Peyer's patch (tissue), 4 donors: ENCODE measurements around the gene DNM3. TPM values are rescaled to one million over a fixed set of nuclear protein-coding genes. Genes with fewer than 3 reads are reported as not detected.

ENCODE experiments used
- DNase-seq, 3 donors: peaks; one replicate each; pipeline ENCODE4 v3.0.0-alpha.2; 2017 to 2019
- H3K27ac ChIP-seq, 4 donors: fragments of 200-600 bp; sonication (generic); one replicate each; pipeline ENCODE4 v1.5.1; 2016 to 2019
- H3K27me3 ChIP-seq, 2 donors: fragments of 200-600 bp; sonication (generic); one replicate each; pipeline ENCODE4 v1.5.1; 2019
- H3K36me3 ChIP-seq, 3 donors: fragments of 200-600 bp; sonication (generic); one replicate each; pipeline ENCODE4 v1.5.1; 2016 to 2019
- H3K4me1 ChIP-seq, 4 donors: fragments of 200-600 bp; sonication (generic); one replicate each; pipeline ENCODE4 v1.5.1; 2016 to 2019
- H3K4me3 ChIP-seq, 4 donors: fragments of 200-600 bp; sonication (generic); 1 replicate in 3 of 4; 2 replicates in 1 of 4; pipeline ENCODE4 v1.5.1; 2016 to 2019; ENCODE audit warnings: mild to moderate bottlenecking in 1 of 4
- H3K9me3 ChIP-seq, 4 donors: fragments of 200-600 bp; sonication (generic); one replicate each; pipeline ENCODE4 v1.5.1; 2016 to 2019; ENCODE audit warnings: mild to moderate bottlenecking in 1 of 4
- POLR2A ChIP-seq, 2 donors: fragments of 450-650 bp; IDR thresholded peaks; one replicate each; pipeline ENCODE4 v1.5.1; 2017; ENCODE audit warnings: antibody characterized with exemption in 2 of 2, mild to moderate bottlenecking in 2 of 2, moderate library complexity in 2 of 2
- total RNA-seq, 4 donors: library from RNA; depleted of rRNA; stranded (reverse); fragments of >200 nt; gene quantifications; one replicate each; pipeline ENCODE4 v1.1.0, GENCODE V29; 2016
- TF ChIP-seq, protein P1 (sequence below), 6 experiments: fragments of 450-650 bp in 4 of 6; fragments of 200-600 bp in 2 of 6; sonication (generic) in 1 of 6; IDR thresholded peaks; one replicate each; pipeline ENCODE4 v1.5.1; 2017 to 2019; ENCODE audit warnings: antibody characterized with exemption in 6 of 6, mild to moderate bottlenecking in 3 of 6, moderate library complexity in 1 of 6

The DNM3 gene
- total RNA-seq, 4 donors from 2014 or later = 1.4 to 11.6 (median 2.0) TPM

DNA sequence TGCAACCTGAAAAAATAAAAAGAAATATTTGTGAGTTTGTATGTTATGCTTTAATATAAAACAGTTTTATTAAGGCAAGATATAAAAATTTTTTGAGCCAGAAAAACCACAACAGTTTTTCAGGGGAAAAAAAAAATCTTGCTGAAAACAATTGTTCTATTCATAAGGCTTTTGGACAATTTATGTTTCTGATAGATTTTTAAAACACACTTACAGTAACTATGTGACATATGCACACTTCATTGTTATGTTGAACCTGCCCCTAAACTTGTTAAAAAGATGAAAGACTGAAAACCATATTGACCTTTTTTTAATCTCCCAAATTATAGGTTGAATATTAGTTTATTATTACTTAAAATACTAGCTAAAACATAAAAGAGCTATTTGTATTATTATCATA lies 299.3 kb downstream of the DNM3 start:
- H3K4me3 ChIP-seq = peak overlapping the region in 1 of 4 donors; percentile 50

GRCh38 chr1:172141341-172141881 lies 300.1 kb downstream of the DNM3 start:
- no peaks in the 10 kb centered on the region for H3K4me1 ChIP-seq
- peak overlapping the region in 3 of 4 donors; percentile 41 to 87 (median 64) for H3K27ac ChIP-seq
- H3K27me3 ChIP-seq = no peaks in the 10 kb centered on the region
- TF ChIP-seq POLR2A (IDR thresholded peaks at IDR 0.05) = no peak
- TF ChIP-seq, protein P1, sequence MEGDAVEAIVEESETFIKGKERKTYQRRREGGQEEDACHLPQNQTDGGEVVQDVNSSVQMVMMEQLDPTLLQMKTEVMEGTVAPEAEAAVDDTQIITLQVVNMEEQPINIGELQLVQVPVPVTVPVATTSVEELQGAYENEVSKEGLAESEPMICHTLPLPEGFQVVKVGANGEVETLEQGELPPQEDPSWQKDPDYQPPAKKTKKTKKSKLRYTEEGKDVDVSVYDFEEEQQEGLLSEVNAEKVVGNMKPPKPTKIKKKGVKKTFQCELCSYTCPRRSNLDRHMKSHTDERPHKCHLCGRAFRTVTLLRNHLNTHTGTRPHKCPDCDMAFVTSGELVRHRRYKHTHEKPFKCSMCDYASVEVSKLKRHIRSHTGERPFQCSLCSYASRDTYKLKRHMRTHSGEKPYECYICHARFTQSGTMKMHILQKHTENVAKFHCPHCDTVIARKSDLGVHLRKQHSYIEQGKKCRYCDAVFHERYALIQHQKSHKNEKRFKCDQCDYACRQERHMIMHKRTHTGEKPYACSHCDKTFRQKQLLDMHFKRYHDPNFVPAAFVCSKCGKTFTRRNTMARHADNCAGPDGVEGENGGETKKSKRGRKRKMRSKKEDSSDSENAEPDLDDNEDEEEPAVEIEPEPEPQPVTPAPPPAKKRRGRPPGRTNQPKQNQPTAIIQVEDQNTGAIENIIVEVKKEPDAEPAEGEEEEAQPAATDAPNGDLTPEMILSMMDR (IDR thresholded peaks at IDR 0.05) = no peak
- H3K9me3 ChIP-seq = no peaks in the 10 kb centered on the region
- no peaks in the 10 kb centered on the region for H3K36me3 ChIP-seq
- H3K4me3 ChIP-seq = peak overlapping the region in 2 of 4 donors; percentile 8 to 50
- DNase-seq = no peak

More for the DNA sequence above, 299.3 kb downstream of the DNM3 start:
- TF ChIP-seq, protein P1 (IDR thresholded peaks at IDR 0.05) = no peak
- no peak for TF ChIP-seq POLR2A (IDR thresholded peaks at IDR 0.05)
- Histone ChIP-seq H3K27ac (peak overlapping the region in 1 of 4 donors; percentile 87), H3K4me1 (no peaks in the 10 kb centered on the region), H3K27me3 (no peaks in the 10 kb centered on the region), H3K9me3 (no peaks in the 10 kb centered on the region), H3K36me3 (no peaks in the 10 kb centered on the region)
- no peak for DNase-seq

GRCh38 chr1:172142324-172142723 lies 301.0 kb downstream of the DNM3 start:
- H3K4me1 ChIP-seq = no peaks in the 10 kb centered on the region
- no peaks in the 10 kb centered on the region for H3K9me3 ChIP-seq
- H3K27ac ChIP-seq = peak overlapping the region in 3 of 4 donors; percentile 41 to 87 (median 64)
- peak overlapping the region in 2 of 4 donors; percentile 8 to 50 for H3K4me3 ChIP-seq
- TF ChIP-seq, protein P1 (IDR thresholded peaks at IDR 0.05) = no peak
- TF ChIP-seq POLR2A (IDR thresholded peaks at IDR 0.05) = no peak
- DNase-seq = no peak
- no peaks in the 10 kb centered on the region for H3K36me3 ChIP-seq
- no peaks in the 10 kb centered on the region for H3K27me3 ChIP-seq

- H3K4me1 ChIP-seq = no peaks in the 10 kb centered on the region
- DNase-seq = no peak
- peak overlapping the region; percentile 6 to 50 (median 24) for H3K4me3 ChIP-seq
- H3K9me3 ChIP-seq = no peaks in the 10 kb centered on the region
- H3K27me3 ChIP-seq = no peaks in the 10 kb centered on the region
- TF ChIP-seq POLR2A (IDR thresholded peaks at IDR 0.05) = no peak
- TF ChIP-seq, protein P1 (IDR thresholded peaks at IDR 0.05) = no peak
- peak overlapping the region; percentile 32 to 87 (median 51) for H3K27ac ChIP-seq
- H3K36me3 ChIP-seq = no peaks in the 10 kb centered on the region
These were observed 302.2 kb downstream of the DNM3 start for GRCh38 chr1:172143384-172144055.

DNA sequence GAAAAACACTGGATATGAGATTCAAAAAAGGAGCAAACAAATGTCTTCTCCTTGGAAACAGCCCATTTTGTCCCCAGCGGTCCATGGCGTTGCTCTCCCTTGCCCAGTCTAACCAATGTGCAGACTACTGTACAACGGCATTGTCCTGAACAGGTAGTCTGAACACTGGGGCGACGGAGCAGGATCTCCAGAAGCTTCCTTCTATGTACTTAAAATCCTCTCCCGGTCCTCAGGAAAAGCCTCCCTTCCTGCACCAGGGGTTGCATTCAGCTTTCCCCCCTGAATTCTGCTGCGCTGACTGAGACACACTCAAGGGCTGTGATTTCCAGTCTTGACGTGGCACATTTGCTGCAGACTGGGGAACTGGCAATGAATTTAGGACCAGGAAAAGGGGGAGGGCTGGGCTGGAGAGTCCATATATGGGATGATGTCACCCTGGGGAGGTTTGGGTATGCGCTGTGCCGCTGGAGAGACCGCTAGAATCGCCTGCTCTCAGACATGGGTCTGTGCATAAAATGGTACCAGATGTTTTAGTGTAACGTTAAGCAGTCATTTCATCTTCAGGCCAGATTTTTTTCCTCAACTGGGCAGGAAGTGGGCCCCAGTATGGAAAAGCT lies 303.3 kb downstream of the DNM3 start:
- peak; percentile 20 to 75 (median 51) for DNase-seq
- no peaks in the 10 kb centered on the region for H3K4me1 ChIP-seq
- peak overlapping the region in 3 of 4 donors; percentile 22 to 50 (median 46) for H3K4me3 ChIP-seq
- H3K27me3 ChIP-seq = no peaks in the 10 kb centered on the region
- H3K36me3 ChIP-seq = no peaks in the 10 kb centered on the region
- TF ChIP-seq POLR2A (IDR thresholded peaks at IDR 0.05) = peak; percentile 18 to 56
- TF ChIP-seq, protein P1 (IDR thresholded peaks at IDR 0.05) = no peak
- H3K27ac ChIP-seq = peak overlapping the region; percentile 12 to 87 (median 68)
- H3K9me3 ChIP-seq = no peaks in the 10 kb centered on the region
